ENCODE results near the gene UBAC2. TPM values are rescaled to one million over a fixed set of nuclear protein-coding genes. Genes with fewer than 3 reads are reported as not detected.
A peak's percentile ranks its signal among the peaks of the same experiment; 100 is the strongest.

Gene UBAC2
- total RNA-seq, 1 donor from 2014 or later = 44.3 TPM

DNA sequence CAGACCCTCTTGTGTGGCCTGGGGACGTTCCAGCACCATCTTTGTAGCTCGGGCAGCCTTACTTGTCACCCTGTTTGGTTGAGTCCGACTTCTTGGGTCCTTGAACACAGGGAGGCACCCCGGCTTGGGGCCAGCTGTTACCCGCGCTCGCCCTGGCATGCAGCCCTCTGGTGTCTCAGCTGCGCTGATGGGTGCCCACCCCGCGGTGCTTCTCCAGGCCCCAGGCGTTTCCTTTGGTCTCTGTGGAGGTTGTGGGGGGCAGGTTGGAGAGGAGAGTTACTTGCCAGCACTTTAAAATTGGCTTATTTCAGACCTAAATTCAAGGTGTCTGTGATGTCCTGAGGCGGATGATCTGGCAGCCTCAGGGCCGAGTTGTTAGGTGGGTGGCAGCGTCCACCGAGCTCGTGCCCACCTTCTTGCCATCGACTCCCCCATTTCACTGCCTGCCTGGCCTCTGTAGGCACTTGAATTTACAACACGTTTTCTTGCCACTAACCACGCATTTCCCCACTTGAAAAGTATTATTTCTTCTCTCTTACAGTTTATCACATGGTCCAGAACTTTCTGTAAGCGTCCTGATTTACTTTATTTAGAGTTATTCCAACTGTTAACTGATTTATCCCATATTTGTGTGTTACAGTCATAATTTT lies 16.9 kb downstream of the UBAC2 start:
- intact Hi-C loops (cut with micrococcal nuclease) = no loop called here
- H3K36me3 ChIP-seq = peaks cover 5% of the 10 kb centered on the region
- no peak overlapping the region for H3K4me3 ChIP-seq
- peaks cover 70% of the 10 kb centered on the region for H3K4me1 ChIP-seq
- no peaks in the 10 kb centered on the region for H3K27me3 ChIP-seq (ENCODE audit: low read depth)
- TF ChIP-seq CTCF (IDR thresholded peaks at IDR 0.05; ENCODE audit: borderline replicate concordance) = no peak
- peaks cover 2% of the 10 kb centered on the region for H3K9me3 ChIP-seq (replicated peaks)
- no peak for DNase-seq
- peak overlapping the region; percentile 75 for H3K27ac ChIP-seq (replicated peaks)

- Histone ChIP-seq H3K27ac (replicated peaks) (peak overlapping the region; percentile 75), H3K4me3 (no peak overlapping the region), H3K27me3 (ENCODE audit: low read depth) (no peaks in the 10 kb centered on the region), H3K9me3 (replicated peaks) (peaks cover 7% of the 10 kb centered on the region), H3K4me1 (peaks cover 70% of the 10 kb centered on the region), H3K36me3 (peaks cover 5% of the 10 kb centered on the region)
- intact Hi-C loops (cut with micrococcal nuclease) = no loop called here
- TF ChIP-seq CTCF (IDR thresholded peaks at IDR 0.05; ENCODE audit: borderline replicate concordance) = no peak
- DNase-seq = no peak
Measured at GRCh38 chr13:99218126-99218525, 17.5 kb downstream of the UBAC2 start.

GRCh38 chr13:99218545-99218944 lies 17.9 kb downstream of the UBAC2 start:
- no peak for TF ChIP-seq CTCF (IDR thresholded peaks at IDR 0.05; ENCODE audit: borderline replicate concordance)
- Histone ChIP-seq H3K27me3 (ENCODE audit: low read depth) (no peaks in the 10 kb centered on the region), H3K4me3 (peak overlapping the region; percentile 1), H3K9me3 (replicated peaks) (peaks cover 11% of the 10 kb centered on the region), H3K4me1 (peaks cover 74% of the 10 kb centered on the region), H3K36me3 (peaks cover 5% of the 10 kb centered on the region), H3K27ac (replicated peaks) (peak overlapping the region; percentile 75)
- DNase-seq = peak; percentile 80
- intact Hi-C loops (cut with micrococcal nuclease) = no loop called here

DNA sequence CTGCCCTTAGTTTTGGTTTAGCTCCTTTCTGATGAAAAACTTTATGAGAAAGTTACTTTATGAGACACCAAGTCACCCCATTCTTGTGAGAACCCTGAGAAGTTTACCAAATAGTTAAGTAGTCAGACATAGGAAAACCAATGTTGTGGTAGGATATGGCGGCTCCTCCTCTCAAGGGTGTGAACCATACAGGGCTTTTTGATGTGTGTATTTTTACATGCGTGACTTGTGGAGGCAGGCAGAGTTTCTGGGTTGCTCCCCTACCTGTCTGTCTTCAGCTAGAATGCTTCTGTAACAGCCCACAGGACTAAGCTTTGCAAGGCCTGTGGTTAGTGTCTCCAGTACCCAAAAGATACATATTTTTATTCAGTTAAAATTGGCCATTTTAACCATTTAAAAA lies 18.3 kb downstream of the UBAC2 start:
- Histone ChIP-seq H3K4me3 (peak overlapping the region; percentile 1), H3K4me1 (peaks cover 78% of the 10 kb centered on the region), H3K27ac (replicated peaks) (peak overlapping the region; percentile 75), H3K27me3 (ENCODE audit: low read depth) (no peaks in the 10 kb centered on the region), H3K9me3 (replicated peaks) (peaks cover 13% of the 10 kb centered on the region), H3K36me3 (peaks cover 5% of the 10 kb centered on the region)
- intact Hi-C loops (cut with micrococcal nuclease) = no loop called here
- TF ChIP-seq CTCF (IDR thresholded peaks at IDR 0.05; ENCODE audit: borderline replicate concordance) = no peak
- no peak for DNase-seq

DNA sequence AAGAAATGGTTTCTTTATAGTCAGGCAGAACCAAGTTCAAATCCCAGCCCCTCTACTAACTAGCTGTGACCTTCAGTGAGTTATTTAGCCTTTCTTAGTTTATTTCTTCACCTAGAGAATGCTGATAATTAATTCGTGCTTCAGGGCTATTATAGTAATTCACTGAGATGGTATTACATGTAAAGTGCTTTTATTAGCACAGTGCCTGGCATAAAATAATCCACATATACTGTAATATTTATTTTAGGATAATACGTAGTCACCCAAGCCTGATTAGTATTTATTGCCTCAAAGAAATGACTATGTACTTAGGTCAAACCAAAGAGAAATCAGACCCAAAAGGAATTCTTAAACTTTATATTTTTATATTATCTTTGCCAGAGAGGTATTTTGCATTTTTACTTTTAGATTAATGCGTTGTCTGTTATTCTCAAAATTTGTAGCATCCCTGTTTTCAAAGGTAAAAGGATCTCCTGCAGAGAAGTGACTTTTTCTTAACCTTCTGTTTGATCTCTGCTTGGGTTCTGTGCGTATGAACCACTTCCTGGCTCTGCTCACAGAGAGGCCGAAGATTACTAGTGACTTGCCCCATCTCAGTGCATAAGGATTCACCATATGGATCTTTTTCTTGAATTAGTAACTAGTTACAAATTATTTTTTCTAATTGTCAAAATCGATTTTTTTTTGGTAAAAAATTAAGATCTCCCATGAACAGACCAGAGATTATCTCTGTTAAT lies 19.7 kb downstream of the UBAC2 start:
- intact Hi-C loops (cut with micrococcal nuclease) = no loop called here
- peaks cover 13% of the 10 kb centered on the region for H3K9me3 ChIP-seq (replicated peaks)
- H3K27ac ChIP-seq (replicated peaks) = peak overlapping the region; percentile 75
- TF ChIP-seq CTCF (IDR thresholded peaks at IDR 0.05; ENCODE audit: borderline replicate concordance) = no peak
- H3K4me3 ChIP-seq = no peak overlapping the region
- DNase-seq = no peak
- H3K4me1 ChIP-seq = peaks cover 81% of the 10 kb centered on the region
- H3K36me3 ChIP-seq = peaks cover 5% of the 10 kb centered on the region
- no peaks in the 10 kb centered on the region for H3K27me3 ChIP-seq (ENCODE audit: low read depth)

Data from left ventricle myocardium inferior (tissue), 1 donor.